ENCODE measurements around the gene ENTPD2. TPM values are rescaled to one million over a fixed set of nuclear protein-coding genes. Genes with fewer than 3 reads are reported as not detected.
A peak's percentile ranks its signal among the peaks of the same experiment; 100 is the strongest.

The ENTPD2 gene
- total and polyA plus RNA-seq, 2 donors (not counting 1 experiment from before 2014, with no cell fraction given) = not detected

DNA sequence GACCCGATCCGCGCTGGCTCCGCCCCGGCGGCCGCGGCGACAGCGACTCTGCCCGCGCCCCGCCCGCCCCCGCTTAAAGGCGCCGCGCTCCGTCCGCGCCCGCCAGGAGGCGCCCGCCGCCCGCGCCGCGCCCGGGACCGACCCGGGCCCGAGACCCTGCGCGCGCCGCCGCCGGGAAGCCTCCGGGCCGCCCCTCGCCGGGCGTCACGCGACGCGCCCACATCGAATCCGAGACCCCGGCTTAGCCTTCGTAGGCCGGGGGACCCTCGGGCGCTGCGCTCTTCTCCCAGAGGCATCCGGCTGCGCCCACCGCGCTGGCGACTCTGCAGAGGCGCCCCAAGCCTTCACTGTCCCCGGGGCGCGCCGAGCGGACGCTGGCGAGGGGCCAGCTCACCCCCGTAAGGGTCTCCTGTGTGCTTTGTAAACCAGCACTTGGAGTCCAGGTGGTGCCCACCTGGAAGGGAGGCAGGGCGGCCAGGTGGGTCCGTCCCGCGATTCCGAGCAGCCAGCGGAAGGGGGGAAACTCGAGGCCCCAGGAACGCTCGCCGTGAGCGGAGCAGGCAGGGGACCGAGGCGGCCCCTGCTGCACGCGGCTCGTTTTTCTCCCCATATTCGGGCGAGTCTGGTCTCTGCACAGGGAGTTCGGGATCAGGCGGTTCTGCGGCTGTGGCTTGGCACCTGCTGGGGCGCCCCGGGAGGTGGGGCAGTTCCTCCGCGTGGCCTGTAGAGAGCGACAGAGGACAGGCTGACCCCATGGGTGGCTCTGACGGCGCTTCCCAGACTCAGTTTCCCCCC lies 25.4 kb downstream of the ENTPD2 start:
- CTCF ChIA-PET = interaction anchor here (0.6 to 5.9 kb wide), 37 partner anchors 9 to 262 kb away, joined by 3 to 49 read pairs (median 5); partner anchors contain the start of genes AJM1, C8G, CLIC3 and CYSRT1
- peak overlapping the region in 1 of 2 donors; percentile 24 for H3K27ac ChIP-seq (ENCODE audit: low read length in 2 of 2)
- Mint-ChIP-seq H3K27ac (peak overlapping the region; percentile 74), H3K4me1 (peaks cover 61% of the 10 kb centered on the region), H3K9me3 (ENCODE audit: insufficient read depth) (no peaks in the 10 kb centered on the region), H3K27me3 (no peaks in the 10 kb centered on the region), H3K4me3 (peak overlapping the region; percentile 90)
- ATAC-seq (ENCODE audit: low read depth) = peak; percentile 53
- H4K20me1 ChIP-seq (ENCODE audit: control insufficient read depth, insufficient read depth, low read length, poor library complexity, severe bottlenecking) = peaks cover 11% of the 10 kb centered on the region
- TF ChIP-seq, protein P1, sequence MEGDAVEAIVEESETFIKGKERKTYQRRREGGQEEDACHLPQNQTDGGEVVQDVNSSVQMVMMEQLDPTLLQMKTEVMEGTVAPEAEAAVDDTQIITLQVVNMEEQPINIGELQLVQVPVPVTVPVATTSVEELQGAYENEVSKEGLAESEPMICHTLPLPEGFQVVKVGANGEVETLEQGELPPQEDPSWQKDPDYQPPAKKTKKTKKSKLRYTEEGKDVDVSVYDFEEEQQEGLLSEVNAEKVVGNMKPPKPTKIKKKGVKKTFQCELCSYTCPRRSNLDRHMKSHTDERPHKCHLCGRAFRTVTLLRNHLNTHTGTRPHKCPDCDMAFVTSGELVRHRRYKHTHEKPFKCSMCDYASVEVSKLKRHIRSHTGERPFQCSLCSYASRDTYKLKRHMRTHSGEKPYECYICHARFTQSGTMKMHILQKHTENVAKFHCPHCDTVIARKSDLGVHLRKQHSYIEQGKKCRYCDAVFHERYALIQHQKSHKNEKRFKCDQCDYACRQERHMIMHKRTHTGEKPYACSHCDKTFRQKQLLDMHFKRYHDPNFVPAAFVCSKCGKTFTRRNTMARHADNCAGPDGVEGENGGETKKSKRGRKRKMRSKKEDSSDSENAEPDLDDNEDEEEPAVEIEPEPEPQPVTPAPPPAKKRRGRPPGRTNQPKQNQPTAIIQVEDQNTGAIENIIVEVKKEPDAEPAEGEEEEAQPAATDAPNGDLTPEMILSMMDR (IDR thresholded peaks at IDR 0.05) = no peak
- no peak for TF ChIP-seq EZH2 (IDR thresholded peaks at IDR 0.05; ENCODE audit: borderline replicate concordance, insufficient read depth, low read depth, low read length, poor library complexity, severe bottlenecking)
- POLR2A ChIA-PET = interaction anchor here (0.9 to 3.0 kb wide), 4 partner anchors 32 to 195 kb away, joined by 3 to 19 read pairs (median 5); partner anchors contain the start of genes CLIC3 and PAXX
- H3K27me3 ChIP-seq (replicated peaks in 1 of 4; ENCODE audit: control extremely low read depth in 1 of 4, control insufficient read depth in 3 of 4, insufficient read depth in 4 of 4, low read length in 3 of 4) = no peaks in the 10 kb centered on the region
- H3K9ac ChIP-seq (ENCODE audit: low read length) = peak overlapping the region; percentile 70
- H3K9me3 ChIP-seq (ENCODE audit: control extremely low read depth in 1 of 3, control insufficient read depth in 2 of 3, insufficient read depth in 1 of 3, low read length in 2 of 3) = peaks cover 0 to 7% (median 0%) of the 10 kb centered on the region in 3 donors
- WGBS (ENCODE audit: insufficient coverage) = under 1% methylated on average over 98 of the region's 98 CpGs
- intact Hi-C loops (cut with micrococcal nuclease) = loop anchor here (1.0 to 2.0 kb wide), 2 partner anchors 36 to 241 kb away; partner anchors contain the start of gene PAXX
- H3K36me3 ChIP-seq (replicated peaks in 1 of 2; ENCODE audit: control extremely low read depth in 1 of 2, control insufficient read depth in 1 of 2, extremely low read depth in 1 of 2, insufficient read depth in 2 of 2, low read length in 1 of 2) = no peaks in the 10 kb centered on the region
- DNase-seq = peak; percentile 85
- H3K4me1 ChIP-seq (ENCODE audit: control insufficient read depth in 2 of 2, insufficient read depth in 2 of 2, low read length in 2 of 2) = peaks cover 55 to 71% of the 10 kb centered on the region in 2 donors
- H3K79me2 ChIP-seq (ENCODE audit: control insufficient read depth, insufficient read depth, low read length) = peaks cover 12% of the 10 kb centered on the region
- H3K4me3 ChIP-seq (ENCODE audit: control extremely low read depth in 1 of 5, extremely low read depth in 1 of 5, insufficient read depth in 1 of 5, low read depth in 2 of 5, low read length in 4 of 5) = peak overlapping the region in 4 of 5 experiments; percentile 64 to 77 (median 66)
- peak overlapping the region; percentile 83 for H2AFZ ChIP-seq (ENCODE audit: insufficient read depth, low read depth, low read length, poor library complexity, severe bottlenecking)
- peak overlapping the region; percentile 100 for H3K4me2 ChIP-seq (replicated peaks; ENCODE audit: low read depth, low read length, poor library complexity, severe bottlenecking)
